SKM-1 treated with dmso at 0.1 percent for 144 hours (cell line): ENCODE data around the gene KIAA1671.
"Not testable (repeated sequence)": the region's sequence is repeated elsewhere in the genome, so short reads cannot be mapped to it uniquely, and the experiment has no call there.

Source experiments
- DNase-seq: peaks from one replicate; lab custom pipeline; 2025; ENCODE audit not compliant: unreplicated experiment; lab: John Stamatoyannopoulos, UW

Gene KIAA1671

DNA sequence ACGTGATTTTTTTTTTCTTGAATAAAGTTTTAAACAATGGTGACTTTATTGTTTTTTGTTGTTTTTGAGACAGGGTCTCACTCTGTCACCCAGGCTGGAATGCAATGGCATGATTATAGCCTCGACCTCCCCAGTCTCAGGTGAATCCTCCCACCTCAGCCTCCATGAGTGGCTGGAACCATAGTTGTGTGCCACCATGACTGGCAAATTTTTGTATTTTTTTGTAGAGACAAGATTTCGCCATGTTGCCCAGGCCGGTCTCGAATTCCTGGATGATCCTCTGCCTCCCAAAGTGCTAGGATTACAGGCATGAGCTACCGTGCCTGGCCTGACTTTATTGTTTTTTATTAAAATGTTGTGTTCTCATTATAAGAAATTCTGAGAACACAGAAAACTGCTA, 235.0 kb downstream of the KIAA1671 start:
- no peak for DNase-seq

DNA sequence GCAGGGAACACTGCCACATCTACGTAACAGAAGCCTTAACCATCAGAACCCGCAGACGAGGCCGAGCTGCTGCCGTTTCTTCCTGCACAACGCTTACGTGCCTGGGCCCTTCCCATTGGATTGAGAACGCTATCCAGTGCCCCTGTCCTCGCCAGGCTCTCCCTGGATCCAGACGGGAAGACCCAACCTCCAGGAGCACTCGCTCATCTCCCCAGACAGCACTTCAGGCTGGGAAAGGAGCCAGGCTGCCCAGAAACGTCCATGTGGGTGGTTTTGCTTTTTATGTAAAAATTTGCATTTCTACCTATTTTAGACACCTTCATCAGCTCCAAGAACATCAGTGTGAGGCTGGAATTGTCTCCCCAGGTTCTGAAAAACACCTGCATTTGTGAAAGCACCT, 239.9 kb downstream of the KIAA1671 start:
- DNase-seq = no peak

DNA sequence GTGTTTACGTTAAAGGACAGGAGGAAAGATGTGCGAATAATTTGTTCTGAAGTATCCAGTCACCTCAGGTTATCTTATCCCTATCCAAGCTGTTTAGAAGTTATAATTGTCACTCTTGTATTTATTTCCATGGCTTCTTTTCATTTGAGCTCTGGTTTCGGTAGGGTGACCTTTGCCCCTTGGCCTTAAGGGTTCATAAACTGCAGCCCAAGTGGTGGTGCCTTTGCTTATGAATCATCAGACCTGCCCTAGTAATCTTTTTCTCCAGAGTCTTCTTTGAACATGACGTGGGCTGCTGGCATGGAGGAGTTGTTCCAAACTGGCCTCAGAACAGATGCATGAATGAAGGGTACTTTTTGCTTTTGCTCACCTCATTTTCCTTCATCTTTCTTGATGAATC, 240.6 kb downstream of the KIAA1671 start:
- no peak for DNase-seq

DNA sequence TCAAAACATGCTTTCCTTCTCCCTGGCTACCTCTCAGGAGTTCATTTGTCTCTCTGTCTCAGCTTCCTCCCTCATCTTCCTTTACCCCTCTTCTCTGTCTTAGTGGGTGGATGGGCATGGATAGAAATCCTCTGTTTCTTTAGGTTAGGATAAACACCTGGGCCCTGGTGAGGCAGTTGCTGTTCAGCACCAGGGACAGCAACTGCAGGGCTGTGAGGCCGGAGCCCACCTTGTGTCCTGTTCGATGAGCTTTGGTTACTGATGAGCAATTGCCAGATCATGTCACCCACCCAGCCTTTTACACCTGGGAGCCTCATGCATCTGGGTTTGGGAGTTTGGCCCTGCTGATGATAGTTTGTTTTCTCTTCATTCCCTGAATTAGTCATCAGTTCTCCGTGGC, 241.0 kb downstream of the KIAA1671 start:
- DNase-seq = no peak

DNA sequence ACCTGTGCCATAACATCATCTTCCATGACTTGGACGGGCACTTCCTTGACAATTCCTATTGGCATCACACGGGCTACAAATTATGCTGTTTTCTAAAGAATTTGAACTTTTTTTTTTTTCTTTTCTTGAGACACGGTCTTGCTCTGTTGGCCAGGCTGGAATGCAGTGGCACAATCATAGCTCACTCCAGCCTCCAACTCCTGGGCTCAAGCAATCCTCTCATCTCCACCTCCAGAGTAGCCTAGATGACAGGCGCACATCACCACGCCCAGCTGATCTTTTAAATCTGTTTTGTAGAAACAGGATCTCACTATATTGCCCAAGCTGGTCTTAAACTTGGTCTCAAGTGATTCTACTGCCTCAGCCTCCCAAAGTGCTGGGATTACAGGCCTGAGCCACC, 243.8 kb downstream of the KIAA1671 start:
- DNase-seq = no peak

DNA sequence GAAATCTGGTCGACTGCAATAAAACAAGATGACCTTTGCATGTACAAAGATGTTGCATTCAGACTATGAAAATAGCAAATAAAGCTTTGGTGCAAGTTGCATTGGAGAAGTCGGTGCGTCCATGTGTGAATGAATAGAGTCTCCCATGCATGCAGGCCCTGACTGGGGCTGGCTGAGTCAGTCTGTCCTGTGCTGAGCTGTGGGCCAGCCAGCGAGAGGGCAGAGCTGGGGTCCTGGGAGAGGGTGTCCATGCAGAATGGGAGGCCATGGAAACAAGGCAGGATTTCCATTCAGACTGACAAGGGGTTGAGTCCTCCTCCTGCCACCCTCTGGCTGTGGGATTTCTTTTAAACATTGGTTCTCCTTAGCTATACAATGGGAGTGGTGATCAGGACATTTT, 244.8 kb downstream of the KIAA1671 start:
- DNase-seq = no peak

DNA sequence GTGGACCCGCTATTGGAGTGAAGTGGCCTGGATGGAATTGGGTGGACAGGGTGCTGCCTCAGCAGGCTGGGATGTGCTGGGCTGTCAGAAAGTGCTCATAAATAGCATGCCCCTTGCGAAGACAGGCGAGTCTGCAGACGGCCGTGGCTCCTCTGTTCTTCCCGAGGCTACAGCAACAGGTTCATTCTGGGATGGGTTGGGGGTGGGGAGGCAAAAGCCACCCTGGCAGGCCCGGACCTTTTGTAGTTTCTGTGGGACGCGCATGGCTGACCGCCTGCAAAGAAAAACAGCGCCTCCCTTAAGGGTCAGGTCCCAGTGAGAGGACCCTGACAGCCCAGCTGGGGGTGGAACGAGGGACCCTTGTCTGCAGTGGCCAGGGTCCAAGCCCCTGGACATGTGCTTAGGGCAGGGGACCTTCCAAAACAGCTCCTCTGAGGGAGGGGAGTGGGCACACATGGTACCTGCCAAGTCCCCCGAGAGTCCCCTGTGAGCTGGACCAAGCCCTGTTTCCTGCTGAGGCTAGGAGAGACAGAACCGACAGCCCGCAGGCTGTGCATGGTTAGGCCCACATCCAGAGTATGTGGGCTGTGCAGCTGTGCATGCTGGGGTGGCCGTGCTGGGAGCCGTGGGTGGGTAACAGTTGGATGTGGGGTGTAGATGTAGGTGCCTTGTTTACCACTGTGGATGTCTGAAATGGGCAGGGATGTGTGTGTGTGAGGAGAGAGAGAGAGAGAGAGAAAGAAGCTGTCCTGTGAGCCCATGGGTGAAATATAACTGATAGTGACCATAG, 247.4 kb downstream of the KIAA1671 start, which contains the start of gene CRYBB3:
CRYBB3 (plus strand) TSS at position 128 of the 790 bp plus-strand sequence. CDS start 1,539 bp downstream, outside the sequence.
- DNase-seq = no peak

DNA sequence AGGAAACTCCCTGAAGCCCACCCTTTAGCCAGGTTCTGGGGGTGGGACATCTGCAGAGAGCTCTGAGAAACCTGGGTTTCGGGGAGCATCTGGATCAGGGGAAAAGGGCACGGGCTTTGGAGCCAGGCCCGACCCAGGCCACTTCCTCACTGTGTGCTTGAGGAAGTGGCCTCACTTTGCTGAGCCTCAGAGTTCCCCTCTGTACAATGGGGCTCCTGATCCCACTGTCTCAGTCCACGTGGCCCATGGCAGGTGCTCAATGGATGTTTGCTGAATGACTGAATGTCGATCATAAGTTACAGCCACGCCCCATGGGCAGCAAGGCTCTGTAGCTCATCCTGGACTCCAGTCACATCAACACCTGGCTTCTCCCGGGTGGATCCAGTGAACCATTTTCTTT, 248.5 kb downstream of the KIAA1671 start:
- DNase-seq = no peak

DNA sequence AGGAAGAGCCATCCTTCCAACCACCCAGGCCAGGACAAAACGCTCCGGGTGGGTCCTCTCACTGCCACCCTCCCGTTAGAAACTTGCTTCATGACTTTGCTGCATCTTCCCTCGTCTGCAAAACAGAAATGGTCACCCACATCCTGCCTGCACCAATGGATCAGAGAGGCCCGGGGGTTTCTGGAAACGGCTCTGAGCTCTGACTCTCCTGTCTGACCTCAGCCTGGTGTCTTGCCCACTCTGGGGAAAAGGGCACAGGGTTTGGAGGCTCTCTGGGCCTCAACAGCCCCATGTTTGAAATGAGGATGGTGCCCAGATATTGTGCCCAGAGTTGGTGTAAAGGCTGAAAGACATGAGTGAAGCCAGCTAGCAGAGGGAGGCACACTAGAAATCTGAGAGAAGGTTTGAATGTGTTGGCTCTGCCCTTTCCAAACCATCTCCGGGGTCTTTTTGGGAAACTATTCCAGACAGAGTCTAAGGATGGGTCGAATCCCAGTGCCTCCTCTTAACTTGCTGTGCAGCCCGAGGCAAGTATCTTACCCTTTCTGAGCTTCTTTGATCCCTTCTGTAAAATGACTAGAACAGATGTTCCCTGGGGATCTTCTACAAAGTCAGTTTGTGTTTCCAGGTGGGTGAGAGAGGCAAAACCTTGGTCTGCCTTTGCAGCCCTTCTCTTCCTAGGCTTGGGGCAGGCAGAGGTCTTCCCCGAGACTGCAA, 249.2 kb downstream of the KIAA1671 start:
- DNase-seq = no peak

DNA sequence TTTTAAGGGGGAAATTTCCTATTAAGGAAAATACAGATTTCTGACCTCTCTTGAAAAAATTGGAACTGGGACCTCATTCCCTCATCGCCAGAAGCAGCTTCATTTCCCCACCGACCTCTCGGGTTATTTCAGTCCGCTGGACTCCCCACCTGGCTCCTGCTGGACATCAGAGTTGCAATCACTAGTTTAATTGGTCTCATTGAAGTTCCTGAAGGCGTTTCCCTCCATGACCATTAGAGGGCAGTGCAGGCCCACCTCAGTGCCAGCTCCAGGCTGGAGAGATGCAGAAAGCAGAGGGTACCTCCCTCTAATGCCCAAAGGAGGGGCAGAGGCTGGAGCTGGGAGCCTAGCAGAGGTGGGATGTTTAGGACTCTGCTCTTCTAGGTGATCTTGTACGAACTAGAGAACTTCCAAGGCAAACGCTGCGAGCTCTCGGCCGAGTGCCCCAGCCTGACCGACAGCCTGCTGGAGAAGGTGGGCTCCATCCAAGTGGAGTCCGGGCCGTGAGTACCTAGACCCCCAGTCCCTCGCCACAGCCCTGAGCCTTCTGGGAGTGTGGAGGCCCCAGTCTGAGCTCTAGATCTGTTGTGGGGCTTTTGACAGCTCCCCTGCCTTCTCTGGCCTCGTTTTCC, 249.9 kb downstream of the KIAA1671 start:
- DNase-seq = peak; percentile 45

DNA sequence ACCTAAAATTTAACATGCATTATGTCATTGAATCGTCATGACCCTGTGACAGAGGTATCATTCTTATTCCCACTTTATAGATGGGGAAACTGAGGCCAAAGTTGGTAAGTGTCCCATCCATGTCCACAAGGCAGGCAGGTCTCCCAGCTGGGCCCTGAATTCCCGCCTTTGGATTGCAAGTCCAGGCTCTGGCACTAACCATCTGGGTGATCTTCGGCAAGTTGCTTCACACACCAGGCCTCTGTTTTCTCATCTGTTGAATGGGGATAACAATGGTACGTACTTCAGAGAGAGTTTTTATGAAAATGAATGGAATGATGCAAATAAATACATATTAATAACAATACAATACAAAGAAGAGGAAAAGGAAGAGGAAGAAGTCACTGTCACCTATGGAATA, 250.6 kb downstream of the KIAA1671 start:
- DNase-seq = no peak

DNA sequence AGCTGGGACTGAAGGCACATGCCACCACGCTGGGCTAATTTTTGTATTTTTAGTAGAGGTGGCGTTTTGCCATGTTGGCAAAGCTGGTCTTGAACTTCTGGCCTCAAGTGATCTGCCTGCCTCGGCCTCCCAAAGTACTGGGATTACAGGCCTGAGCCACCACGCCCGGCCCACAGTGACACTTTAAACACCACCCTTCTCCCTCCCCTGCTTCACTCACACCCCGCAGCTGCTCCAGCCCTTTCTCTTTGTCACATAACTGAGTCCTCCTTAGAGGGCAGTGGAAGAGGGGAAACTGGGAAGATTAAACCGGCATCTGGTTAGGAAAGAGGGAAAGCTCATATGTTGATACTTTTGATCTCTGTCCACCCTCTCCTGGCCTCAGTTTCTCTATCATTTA, 252.0 kb downstream of the KIAA1671 start:
- not testable (repeated sequence) for DNase-seq

DNA sequence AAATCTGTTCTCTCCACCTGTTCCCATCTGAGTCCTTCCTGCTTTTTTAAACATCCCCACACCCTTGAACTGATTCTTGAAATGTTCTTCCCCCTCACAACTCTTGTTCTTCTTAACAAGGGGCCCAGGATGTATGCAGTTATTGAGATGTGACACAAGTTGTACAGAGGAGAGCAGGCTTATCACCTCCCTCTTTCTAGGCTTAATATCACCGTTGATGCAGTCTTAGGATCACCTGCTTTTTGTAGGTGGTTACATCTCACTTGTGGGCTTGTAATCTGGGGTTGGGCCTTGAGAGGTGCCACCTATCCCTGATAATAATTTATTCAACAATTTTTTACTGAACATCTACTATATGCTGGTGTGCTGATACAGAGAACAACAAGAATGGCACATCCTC, 253.3 kb downstream of the KIAA1671 start:
- no peak for DNase-seq

DNA sequence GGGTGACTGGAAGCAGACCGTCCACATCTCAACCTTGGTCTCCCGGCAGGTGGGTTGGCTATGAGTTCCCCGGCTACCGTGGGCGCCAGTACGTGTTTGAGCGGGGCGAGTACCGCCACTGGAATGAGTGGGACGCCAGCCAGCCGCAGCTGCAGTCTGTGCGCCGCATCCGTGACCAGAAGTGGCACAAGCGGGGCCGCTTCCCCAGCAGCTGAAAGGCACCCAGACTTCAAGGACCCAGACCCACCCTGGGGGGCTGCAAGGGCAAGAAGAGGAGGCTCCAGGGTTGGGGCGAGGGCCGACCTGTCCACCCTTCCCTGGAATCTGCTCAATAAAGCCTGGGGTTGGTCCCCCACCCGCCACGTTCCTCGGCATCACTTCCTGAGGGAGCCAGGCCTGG, 254.5 kb downstream of the KIAA1671 start:
- DNase-seq = no peak

DNA sequence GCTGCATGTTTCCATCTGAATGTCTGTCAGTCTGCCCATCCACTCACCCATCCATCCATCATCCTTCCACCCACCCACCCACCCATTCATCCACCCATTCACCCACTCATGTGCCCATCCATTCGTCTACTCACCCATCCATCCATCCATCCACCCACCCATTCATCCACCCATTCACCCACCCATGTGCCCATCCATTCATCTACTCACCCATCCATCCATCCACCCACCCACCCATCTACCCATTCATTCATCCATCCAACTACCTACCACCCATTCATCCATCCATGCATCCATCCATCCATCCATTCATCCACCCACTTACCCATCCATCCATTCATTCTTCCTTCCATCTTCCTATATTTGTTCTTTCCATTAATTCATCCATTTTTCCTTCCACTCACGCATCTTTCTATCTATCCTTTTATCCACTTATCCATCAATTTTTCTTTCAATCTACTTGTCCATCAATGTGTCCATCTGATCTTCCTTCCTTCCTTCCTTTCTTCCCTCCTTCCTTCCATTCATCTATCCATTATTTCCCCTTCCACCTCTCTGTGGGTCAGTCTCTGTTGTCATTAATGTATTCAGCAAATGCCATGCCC, 255.1 kb downstream of the KIAA1671 start:
- no peak for DNase-seq

DNA sequence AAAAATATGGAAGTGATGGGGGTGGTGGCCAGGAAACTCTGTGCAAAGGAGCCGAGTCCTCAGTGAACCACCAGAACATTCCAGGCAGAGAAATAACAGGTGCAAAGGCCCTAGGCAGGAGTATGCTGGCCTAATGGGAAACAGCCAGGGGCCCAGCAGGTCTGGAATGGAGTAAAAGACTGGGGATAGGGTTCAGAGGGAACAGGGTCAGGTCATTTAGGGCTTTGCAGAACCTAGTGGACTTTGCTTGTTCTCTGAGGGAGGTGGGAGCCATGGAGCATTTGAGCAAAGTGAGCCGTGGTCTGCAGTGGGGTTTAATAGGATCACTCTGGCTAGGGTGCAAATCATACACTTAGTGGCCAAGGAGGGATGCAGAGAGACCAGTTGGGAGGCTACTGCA, 255.8 kb downstream of the KIAA1671 start:
- no peak for DNase-seq

DNA sequence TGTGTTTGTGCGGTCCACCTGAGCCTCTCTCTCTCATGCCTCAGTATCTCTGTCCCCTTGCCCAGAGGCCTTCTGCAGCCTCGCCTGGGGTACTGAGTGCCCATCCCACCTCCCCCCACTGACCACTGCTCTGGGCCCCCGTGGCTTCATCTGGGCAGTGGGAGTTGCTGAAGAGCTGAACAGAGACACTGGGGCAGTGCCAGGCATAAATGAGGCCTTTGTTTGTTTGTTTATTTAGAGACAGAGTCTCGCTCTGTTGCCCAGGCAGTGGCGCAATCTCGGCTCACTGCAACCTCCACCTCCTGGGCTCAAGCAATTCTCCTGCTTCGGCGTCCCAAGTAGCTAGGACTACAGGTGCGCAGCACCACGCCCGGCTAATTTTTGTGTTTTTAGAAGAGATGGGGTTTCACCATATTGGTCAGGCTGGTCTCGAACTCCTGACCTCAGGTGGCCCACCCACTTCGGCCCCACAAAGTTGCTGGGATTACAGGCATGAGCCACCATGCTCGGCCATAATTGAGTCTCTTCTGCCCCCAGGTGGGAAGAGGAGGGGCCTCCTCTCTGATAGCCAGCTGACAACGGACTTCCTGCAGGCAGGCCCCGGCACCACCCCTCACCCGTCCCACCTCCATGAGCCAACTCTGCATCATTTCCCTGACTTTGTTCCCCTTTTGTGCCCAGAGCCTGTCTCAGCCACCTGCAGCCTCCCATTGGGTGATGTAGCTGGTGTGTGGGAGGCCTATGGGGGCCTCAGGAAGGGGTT, 256.4 kb downstream of the KIAA1671 start:
- DNase-seq = no peak

DNA sequence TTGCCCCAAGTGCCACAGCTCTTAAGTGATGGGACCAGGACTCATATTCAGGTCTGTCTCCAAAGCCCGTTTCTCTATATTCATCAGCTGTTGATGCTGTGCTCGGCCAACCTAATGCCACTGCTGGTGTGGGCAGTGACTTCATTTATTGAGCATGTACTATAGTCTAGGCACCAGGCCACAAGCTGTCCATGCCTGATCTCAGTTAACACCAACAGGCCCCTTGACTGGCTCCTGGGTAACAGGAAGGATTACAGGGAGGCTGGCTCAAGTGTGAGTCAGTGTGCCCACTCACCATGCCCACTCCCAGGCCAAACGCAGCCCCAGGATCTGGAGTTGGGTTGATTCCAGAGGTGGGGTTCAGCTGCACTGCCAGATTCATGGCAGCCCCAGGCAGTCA, 258.3 kb downstream of the KIAA1671 start:
- no peak for DNase-seq

DNA sequence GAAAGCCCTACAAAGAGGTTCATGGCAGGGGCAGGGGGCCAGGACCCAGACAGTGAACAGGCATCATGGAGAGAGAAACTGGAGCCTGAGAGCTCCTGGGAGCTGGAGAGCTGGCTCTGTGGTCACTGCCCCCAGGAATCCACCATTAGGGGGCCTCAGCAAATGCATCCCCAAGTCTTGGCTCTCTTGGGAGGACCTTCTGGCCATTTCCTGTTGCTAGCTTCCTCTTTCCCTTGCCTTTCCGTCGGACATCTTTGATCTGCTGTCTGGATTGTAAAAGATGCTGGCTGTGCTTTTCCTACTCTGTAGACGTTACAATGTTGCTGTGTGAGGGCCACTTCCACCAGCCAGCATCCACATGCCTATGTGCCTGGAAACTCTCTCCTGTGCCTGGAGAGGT, 259.8 kb downstream of the KIAA1671 start:
- no peak for DNase-seq

DNA sequence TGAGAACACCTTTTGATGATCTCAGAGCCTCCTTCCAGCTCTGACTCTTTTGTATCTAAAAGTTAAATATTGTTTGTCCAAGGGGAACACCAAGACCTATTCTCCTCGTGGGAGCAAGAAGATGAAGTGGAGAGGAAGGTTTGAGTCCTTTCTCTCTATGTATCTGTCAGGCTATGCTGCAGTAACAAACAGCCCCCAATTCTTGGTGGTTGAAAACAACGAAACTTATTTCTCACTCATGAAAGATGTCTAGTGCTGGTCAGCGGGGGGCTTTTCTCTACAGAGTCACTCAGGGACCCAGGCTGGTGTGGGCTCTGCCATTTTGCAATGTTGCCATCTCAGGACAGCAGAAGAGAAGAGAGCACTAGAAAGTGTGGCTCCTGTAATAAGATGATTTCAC, 260.7 kb downstream of the KIAA1671 start:
- DNase-seq = no peak

DNA sequence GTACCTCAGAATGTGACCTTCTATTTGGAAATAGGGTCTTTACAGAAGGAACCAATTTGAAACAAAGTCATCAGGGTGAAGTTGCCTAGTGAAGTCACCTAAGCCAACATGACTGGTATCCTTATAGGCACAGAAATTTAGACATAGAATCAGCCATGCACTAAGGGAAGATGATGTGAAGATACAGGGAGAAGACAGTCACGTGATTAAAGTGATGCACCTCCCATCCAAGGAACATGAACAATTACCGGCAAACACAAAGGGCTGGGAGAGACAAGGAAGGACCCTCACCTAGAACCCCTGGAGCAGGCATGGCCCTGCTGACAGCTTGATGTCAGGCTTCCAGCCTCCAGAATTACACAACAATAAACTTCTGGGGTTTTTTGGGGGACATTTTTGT, 263.7 kb downstream of the KIAA1671 start:
- DNase-seq = no peak
